Testis (tissue), 3 donors: ENCODE results near the gene CSF1. TPM values are rescaled to one million over a fixed set of nuclear protein-coding genes. Genes with fewer than 3 reads are reported as not detected.
"Not testable (repeated sequence)": the region's sequence is repeated elsewhere in the genome, so short reads cannot be mapped to it uniquely, and the experiment has no call there.

ENCODE experiments used
- DNase-seq: peaks from one replicate; pipeline ENCODE4 v3.0.0-alpha.2; 2019
- H3K27ac ChIP-seq, 2 donors: fragments of 200-600 bp; sonication (generic); one replicate each; pipeline ENCODE4 v1.5.1; 2019
- H3K27me3 ChIP-seq: fragments of 200-600 bp; sonication (generic); one replicate; pipeline ENCODE4 v1.5.1; 2019
- H3K36me3 ChIP-seq: fragments of 200-600 bp; sonication (generic); one replicate; pipeline ENCODE4 v1.5.1; 2017; ENCODE audit warnings: low read depth; ENCODE audit errors: missing control alignments
- H3K4me1 ChIP-seq: fragments of 200-600 bp; sonication (generic); one replicate; pipeline ENCODE4 v1.5.1; 2019
- H3K4me3 ChIP-seq, 2 donors: fragments of 200-600 bp; sonication (generic); one replicate each; pipeline ENCODE4 v1.5.1; 2017 to 2019
- H3K9me3 ChIP-seq: fragments of 200-600 bp; sonication (generic); one replicate; pipeline ENCODE4 v1.5.1; 2017
- POLR2A ChIP-seq: fragments of 450-650 bp; IDR thresholded peaks from one replicate; pipeline ENCODE4 v1.6.1; 2017; ENCODE audit warnings: antibody characterized with exemption, mild to moderate bottlenecking, moderate library complexity
- WGBS, 2 donors: methylation state at CpG; one replicate each; pipeline ENCODE4 v1.1.5; 2018; 5-methylcytosine and 5-hydroxymethylcytosine counted together
- intact Hi-C: fragments of 100-400 bp; cut with DNase I; formaldehyde crosslinking; loops from one replicate; pipeline ENCODE4 v1.15.1; 2023; ENCODE audit warnings: low total_unique reads
- polyA plus RNA-seq: library from polyadenylated mRNA; stranded (reverse); fragments of 350-450 nt; fragmentation: Illumina TruSeq; extraction: RNeasy Lipid Tissue Mini Kit (QIAGEN cat#74804); gene quantifications from one replicate; pipeline ENCODE4 v1.2.3, GENCODE V29; 2014; ENCODE audit warnings: low read depth, low replicate concordance; ENCODE audit not compliant: insufficient read depth
- total RNA-seq, 2 donors: library from RNA; depleted of rRNA; stranded (reverse); fragments of >200 nt; gene quantifications; one replicate each; pipeline ENCODE4 v1.2.3, GENCODE V29; 2016
- TF ChIP-seq, protein P1 (sequence below), 3 experiments: fragments of 450-650 bp in 2 of 3; fragments of 200-600 bp in 1 of 3; sonication (generic) in 1 of 3; IDR thresholded peaks; one replicate each; pipeline ENCODE4 v1.5.1; 2016 to 2019; ENCODE audit warnings: antibody characterized with exemption in 3 of 3, mild to moderate bottlenecking in 2 of 3, moderate library complexity in 1 of 3

Gene CSF1
- total and polyA plus RNA-seq, 3 donors from 2014 or later = 9.8 to 14.2 (median 10.9) TPM

DNA sequence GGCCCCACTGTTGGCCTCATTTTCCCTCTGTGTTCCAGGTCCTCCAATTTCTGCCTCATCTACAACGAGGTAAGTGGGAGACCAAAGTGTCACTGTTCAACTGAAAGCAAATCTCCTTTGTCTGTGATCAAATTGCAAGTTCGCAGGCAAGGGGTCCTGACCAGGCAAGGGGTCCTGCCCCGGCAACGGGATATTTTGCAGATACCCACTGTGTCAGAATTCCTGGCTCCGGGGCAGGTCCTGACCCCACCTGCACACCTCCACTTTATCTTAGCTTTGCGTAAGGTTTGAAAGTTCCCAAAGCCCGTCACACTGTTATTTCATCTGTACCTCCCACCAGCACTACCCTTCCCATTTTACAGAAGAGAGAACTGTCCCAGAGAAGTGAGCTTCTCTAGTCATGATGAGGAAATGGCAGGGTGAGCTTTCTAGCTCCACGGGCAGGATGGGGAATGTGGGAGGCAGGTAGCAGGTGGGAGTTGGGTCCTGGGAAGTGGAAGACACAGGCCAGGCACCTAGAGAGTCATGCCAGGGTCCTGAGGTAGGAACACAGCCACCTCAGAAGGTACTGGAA is 32.0 kb upstream of the CSF1 start:
- intact Hi-C loops = no loop called here
- no peaks in the 10 kb centered on the region for H3K27me3 ChIP-seq
- H3K4me3 ChIP-seq = no peak overlapping the region
- peak overlapping the region in 1 of 2 donors; percentile 17 for H3K27ac ChIP-seq
- peaks cover 25% of the 10 kb centered on the region for H3K4me1 ChIP-seq
- no peaks in the 10 kb centered on the region for H3K36me3 ChIP-seq
- no peak for DNase-seq
- WGBS, 2 donors = 81 to 93% methylated on average over 7 to 8 of the region's 8 CpGs
- TF ChIP-seq, protein P1, sequence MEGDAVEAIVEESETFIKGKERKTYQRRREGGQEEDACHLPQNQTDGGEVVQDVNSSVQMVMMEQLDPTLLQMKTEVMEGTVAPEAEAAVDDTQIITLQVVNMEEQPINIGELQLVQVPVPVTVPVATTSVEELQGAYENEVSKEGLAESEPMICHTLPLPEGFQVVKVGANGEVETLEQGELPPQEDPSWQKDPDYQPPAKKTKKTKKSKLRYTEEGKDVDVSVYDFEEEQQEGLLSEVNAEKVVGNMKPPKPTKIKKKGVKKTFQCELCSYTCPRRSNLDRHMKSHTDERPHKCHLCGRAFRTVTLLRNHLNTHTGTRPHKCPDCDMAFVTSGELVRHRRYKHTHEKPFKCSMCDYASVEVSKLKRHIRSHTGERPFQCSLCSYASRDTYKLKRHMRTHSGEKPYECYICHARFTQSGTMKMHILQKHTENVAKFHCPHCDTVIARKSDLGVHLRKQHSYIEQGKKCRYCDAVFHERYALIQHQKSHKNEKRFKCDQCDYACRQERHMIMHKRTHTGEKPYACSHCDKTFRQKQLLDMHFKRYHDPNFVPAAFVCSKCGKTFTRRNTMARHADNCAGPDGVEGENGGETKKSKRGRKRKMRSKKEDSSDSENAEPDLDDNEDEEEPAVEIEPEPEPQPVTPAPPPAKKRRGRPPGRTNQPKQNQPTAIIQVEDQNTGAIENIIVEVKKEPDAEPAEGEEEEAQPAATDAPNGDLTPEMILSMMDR (IDR thresholded peaks at IDR 0.05) = no peak
- no peak for TF ChIP-seq POLR2A
- H3K9me3 ChIP-seq = no peaks in the 10 kb centered on the region

DNA sequence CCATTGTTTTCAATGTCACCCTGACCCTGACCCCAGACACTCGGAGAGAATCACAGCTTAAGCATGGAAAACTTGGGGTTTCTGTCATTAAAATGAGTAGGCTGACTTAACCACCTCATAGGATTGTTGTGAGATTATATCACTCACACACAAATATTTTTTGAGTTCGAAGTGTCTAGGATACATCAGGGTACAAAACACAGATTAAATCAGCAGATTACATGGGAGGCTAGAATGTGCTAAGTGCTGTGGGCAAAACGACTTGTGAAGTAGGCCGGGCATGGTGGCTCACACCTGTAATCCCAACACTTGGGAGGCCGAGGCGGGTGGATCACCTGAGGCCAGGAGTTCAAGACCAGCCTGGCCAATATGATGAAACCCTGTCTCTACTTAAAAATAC is 31.3 kb upstream of the CSF1 start:
- H3K9me3 ChIP-seq, H3K4me3 ChIP-seq, H3K36me3 ChIP-seq, H3K27ac ChIP-seq, DNase-seq, H3K27me3 ChIP-seq, intact Hi-C loops: not testable (repeated sequence)
- peaks cover 25% of the 10 kb centered on the region for H3K4me1 ChIP-seq
- 86 to 87% methylated on average over 6 of the region's 6 CpGs for WGBS, 2 donors

GRCh38 chr1:109879881-109880525 is 30.6 kb upstream of the CSF1 start:
- H3K27ac ChIP-seq = no peak overlapping the region
- H3K9me3 ChIP-seq = no peaks in the 10 kb centered on the region
- intact Hi-C loops = no loop called here
- no peaks in the 10 kb centered on the region for H3K27me3 ChIP-seq
- H3K36me3 ChIP-seq = no peaks in the 10 kb centered on the region
- H3K4me3 ChIP-seq = no peak overlapping the region
- H3K4me1 ChIP-seq = peaks cover 25% of the 10 kb centered on the region
- WGBS, 2 donors = 80 to 84% methylated on average over 10 of the region's 10 CpGs
- TF ChIP-seq, protein P1 (IDR thresholded peaks at IDR 0.05) = no peak
- TF ChIP-seq POLR2A = no peak
- no peak for DNase-seq

DNA sequence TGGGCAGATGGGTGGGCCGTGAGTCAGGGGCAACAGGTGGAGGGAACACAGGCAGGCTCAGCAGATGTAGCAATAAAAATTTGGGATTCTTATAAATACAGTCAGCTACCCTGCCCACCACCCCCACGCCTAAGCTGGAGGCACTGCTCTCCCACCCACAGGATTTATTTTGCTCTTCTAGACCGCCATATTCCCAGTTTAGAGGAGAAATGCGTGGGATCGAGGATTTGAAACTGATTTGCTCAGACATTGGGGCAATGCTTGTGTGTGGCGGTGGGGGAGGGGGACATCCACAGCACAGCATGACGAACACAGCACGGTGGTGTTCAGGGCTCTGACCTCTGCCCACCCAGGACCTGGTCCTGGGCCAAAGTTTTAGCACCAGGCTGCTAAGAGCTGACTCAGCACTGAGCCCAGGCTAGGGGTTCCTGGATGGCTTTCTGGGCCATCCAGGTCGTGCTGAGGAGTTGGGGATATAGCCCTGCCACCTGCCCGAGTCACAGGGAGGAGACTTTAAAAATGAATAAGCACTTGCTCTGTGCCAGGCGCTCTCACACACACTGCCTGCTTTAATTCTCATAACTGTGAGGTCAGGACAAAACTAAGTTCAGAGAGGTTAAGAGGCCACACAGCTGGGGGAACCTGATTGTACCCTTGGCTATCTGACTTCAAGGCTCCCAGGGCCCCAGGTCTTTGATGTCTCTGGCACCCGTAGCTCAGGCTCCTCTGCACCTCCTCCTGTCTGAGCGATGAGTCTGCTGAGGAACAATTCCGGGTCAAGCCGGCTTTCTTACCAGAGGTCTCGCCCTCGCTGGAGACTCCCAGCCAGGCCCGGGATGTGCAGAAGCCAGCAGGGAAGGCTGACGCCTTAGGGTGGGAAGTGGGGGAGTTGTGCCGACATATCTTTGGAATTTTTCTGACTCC is 29.4 kb upstream of the CSF1 start:
- TF ChIP-seq, protein P1 (IDR thresholded peaks at IDR 0.05) = no peak
- no peak for TF ChIP-seq POLR2A
- Histone ChIP-seq H3K4me3 (no peak overlapping the region), H3K4me1 (peaks cover 25% of the 10 kb centered on the region), H3K36me3 (no peaks in the 10 kb centered on the region), H3K9me3 (no peaks in the 10 kb centered on the region), H3K27ac (peak overlapping the region in 1 of 2 donors; percentile 45), H3K27me3 (no peaks in the 10 kb centered on the region)
- WGBS, 2 donors = 62 to 66% methylated on average over 19 to 20 of the region's 20 CpGs
- no peak for DNase-seq
- intact Hi-C loops = no loop called here

DNA sequence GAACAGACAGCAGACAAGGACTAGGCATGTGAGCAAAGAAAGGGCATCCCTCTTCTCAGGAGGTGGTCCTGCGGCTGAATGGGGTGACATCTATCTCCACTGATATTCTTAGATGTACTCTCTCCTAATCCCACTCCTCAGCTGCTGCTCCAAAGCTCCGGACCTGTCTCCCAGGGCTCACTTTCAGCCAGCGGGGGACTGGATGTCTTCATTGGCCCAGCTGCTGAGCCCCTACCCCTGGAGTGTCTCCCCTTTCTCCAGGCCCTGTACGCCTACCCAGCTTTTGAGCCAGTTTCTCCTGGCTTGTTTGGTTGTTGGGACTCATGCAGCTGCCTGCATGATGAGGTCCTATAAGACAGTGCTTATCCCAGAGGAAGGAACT is 28.8 kb upstream of the CSF1 start:
- Histone ChIP-seq H3K27ac (peak overlapping the region in 1 of 2 donors; percentile 45), H3K4me1 (peaks cover 21% of the 10 kb centered on the region), H3K9me3 (no peaks in the 10 kb centered on the region), H3K4me3 (no peak overlapping the region), H3K27me3 (no peaks in the 10 kb centered on the region), H3K36me3 (no peaks in the 10 kb centered on the region)
- TF ChIP-seq, protein P1 (IDR thresholded peaks at IDR 0.05) = no peak
- TF ChIP-seq POLR2A = no peak
- intact Hi-C loops = no loop called here
- WGBS, 2 donors = 82 to 87% methylated on average over 4 of the region's 4 CpGs
- DNase-seq = no peak
